ENCODE results near the gene FLT1.
A peak's percentile ranks its signal among the peaks of the same experiment; 100 is the strongest.

Gene FLT1

GRCh38 chr13:28299916-28300315 is 195.0 kb downstream of the FLT1 start:
- no peak for DNase-seq

DNA sequence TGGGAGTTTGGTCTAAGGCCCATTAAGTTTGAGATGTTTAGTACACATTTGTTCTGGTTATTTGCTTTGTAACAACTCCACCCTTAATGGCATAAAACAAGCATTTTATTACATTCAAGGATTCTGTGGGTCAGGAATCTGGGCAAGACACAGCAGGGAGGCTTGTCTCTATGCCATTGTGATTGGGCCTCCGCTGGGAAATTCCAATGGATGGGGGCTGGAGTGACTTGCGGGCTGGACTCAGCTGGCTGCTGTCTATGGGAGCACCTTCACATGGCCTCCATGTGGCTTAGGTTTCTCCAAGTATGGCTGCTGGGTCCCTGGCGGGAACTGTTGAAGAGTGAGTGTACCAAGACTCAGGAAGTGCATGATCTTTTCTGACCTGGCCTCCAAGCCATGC is 197.6 kb downstream of the FLT1 start:
- no peak for DNase-seq

DNA sequence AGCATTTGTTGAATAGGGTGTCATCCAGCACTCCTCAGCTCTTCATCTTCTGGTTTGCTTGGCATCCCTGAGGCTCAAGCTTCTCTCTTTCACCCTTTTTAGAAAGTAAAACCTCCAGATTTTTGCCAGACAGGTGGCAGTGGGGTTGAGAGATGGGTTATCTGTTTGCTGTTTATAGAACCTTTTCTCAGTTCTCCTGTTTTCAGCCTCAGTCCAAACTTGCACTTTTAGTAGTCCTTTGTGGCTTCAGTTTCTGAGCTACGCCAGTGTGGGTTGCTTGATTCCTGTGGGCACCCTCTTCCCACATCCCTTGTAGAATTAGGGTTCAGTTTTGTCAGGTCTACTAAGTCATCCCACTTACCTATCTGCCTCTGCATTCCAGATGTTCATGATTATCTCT is 208.7 kb downstream of the FLT1 start:
- DNase-seq: no peak

GRCh38 chr13:28283600-28283999 is 211.3 kb downstream of the FLT1 start:
- no peak for DNase-seq

DNA sequence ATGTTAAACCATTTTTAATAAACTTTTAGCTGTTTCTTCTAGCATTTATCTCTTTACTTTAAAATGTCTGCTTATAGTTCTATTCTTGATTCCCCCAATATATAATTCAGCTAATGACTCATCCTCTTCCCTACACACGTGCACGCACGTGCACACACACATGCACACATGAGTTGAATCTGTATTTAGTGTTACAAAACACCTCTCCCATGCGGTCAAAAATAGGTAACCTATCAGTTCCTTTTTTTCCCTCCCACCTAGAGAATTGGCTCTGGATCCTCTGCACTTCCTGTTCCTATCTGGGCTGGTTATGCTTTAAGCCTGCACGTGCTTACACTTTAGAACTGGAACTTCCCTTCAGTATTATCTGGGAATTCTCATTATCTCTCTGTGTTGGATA is 212.5 kb downstream of the FLT1 start:
- DNase-seq: no peak

- no peak for DNase-seq
Measured at GRCh38 chr13:28273919-28274318, 221.0 kb downstream of the FLT1 start.

DNA sequence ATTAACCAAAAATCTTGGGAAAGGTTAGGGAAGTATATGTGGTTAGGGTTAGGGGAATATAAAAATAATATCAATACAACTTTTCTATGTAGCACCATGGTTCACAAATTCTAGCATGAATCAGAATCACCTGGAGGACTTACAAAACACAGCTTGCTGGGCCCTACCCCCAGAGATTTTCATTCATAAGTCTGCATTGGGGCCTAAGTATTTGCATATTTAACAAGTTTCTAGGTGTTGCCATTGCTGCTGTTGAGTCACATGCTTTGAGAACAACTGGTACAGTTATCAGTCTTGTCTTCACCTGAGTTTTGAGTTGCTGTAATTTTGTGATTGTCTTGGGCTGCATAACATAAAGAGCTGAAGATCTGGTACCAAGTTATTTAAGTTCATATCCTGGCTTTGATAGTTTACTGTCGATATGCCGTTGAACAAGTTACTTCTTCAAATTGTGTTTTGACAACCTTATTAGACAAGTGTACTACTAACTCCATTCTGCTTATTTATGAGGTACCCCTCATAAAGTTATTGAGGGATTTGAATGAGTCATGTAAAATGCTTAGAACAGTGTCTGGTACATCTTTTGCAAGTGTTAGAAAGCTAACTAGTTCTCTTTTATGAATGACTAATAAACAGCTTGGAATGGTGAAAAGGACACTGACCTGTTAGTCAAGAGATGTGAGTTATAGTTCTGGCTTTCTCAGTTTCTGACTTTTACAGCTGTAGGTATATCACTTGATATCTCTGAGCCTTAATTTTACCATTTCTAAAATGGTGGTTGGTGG is 223.7 kb downstream of the FLT1 start:
- DNase-seq: no peak

- no peak for DNase-seq
Measured at GRCh38 chr13:28268800-28269223, 226.1 kb downstream of the FLT1 start.

- DNase-seq: no peak
Measured at GRCh38 chr13:28267497-28267896, 227.4 kb downstream of the FLT1 start.

DNA sequence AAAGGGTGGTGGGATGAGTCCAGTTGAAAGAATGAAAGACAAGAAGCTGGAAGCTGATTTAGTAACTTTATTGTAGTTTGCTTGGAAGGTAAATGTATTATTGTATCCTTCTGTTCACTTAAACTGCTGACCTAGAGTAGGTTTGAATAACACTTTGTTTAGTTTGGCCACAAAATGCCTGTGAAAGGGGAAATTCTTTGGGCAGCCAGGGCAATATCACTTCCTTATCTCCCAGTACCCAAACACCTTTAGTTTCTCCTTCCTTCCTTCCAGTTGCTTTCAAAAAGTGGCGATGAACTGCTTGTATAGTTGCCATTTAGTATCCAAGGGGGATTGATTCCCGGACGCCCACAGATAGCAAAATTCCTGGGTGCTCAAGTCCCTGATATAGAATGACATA is 236.5 kb downstream of the FLT1 start:
- no peak for DNase-seq

DNA sequence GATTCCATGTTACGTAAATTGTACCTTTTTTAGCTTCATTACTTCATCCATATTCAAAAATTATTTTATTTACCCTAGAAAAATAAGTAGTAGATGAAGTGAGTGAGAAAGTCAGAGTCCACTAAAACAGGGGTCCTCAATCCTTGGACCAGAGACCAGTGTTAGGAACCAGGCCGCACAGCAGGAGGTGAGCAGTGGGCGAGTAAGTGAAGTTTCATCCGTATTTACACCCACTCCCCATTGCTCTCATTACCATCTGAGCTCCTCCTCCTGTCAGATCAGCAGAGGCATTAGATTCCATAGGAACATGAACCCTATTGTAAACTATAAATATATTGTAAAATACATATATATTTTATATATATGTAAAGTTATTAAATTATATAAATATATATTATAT is 237.6 kb downstream of the FLT1 start:
- DNase-seq: no peak

GRCh38 chr13:28252547-28252946 is 242.4 kb downstream of the FLT1 start:
- DNase-seq: no peak

- peak; percentile 4 for DNase-seq
Measured at GRCh38 chr13:28251466-28251865, 243.5 kb downstream of the FLT1 start.

DNA sequence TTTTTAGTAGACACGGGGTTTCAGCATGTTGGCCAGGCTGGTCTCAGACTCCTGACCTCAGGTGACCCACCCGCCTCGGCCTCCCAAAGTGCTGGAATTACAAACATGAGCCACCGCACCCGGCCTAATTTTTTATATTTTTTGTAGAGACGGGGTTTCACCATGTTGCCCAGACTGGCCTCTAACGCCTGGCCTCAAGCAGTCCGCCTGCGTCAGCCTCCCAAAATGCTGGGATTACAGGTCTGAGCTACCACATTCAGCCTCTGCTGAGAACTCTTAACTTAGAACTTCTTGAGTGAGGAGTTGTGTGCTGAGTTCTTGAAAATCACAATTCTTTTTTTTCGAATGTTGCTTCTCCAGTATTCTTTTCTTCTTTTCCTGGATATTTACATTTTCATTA is 244.4 kb downstream of the FLT1 start:
- no peak for DNase-seq
